ENCODE data around the gene ZC3H18.

GRCh38 chr16:88597856-88598491 lies 27.8 kb downstream of the ZC3H18 start:
- TF ChIP-seq CTCF (conservative IDR thresholded peaks at IDR 0.05 in 1 of 2, IDR thresholded peaks at IDR 0.05 in 1 of 2; ENCODE audit: low read depth in 1 of 2, low read length in 2 of 2) (no peak), EZH2 (IDR thresholded peaks at IDR 0.05; ENCODE audit: low read length, missing control alignments) (no peak)
